HepG2 (cell line): Measurements from ENCODE around the gene SH2D2A. TPM values are rescaled to one million over a fixed set of nuclear protein-coding genes. Genes with fewer than 3 reads are reported as not detected.
A peak's percentile ranks its signal among the peaks of the same experiment; 100 is the strongest.

Source experiments
- CENPT ChIP-seq: sonication (generic); formaldehyde crosslinking; IDR thresholded peaks from 2 replicates; pipeline ENCODE4 v1.8.0; 2022; ENCODE audit warnings: low read depth, mild to moderate bottlenecking, moderate library complexity, missing genetic modification reagents
- HMGXB4 ChIP-seq, 2 experiments: sonication (generic) in 1 of 2; formaldehyde crosslinking in 1 of 2; IDR thresholded peaks; 2 replicates each; pipeline versions ENCODE4 v1.4.0 to v1.6.1; 2018 to 2020; ENCODE audit warnings: missing genetic modification reagents in 2 of 2, borderline replicate concordance in 1 of 2, low read depth in 1 of 2, mild to moderate bottlenecking in 1 of 2, missing biosample characterization in 1 of 2
- IRF1 ChIP-seq: sonication (generic); formaldehyde crosslinking; IDR thresholded peaks from 2 replicates; pipeline ENCODE4 v1.4.0; 2020; ENCODE audit warnings: low read depth, mild to moderate bottlenecking, missing genetic modification reagents
- JDP2 ChIP-seq: sonication (generic); formaldehyde crosslinking; IDR thresholded peaks from 2 replicates; pipeline ENCODE4 v1.8.1; 2022; ENCODE audit warnings: missing genetic modification reagents, borderline replicate concordance
- LRRFIP1 ChIP-seq: sonication (generic); formaldehyde crosslinking; conservative IDR thresholded peaks from 2 replicates; pipeline ENCODE4 v1.4.0; 2020; ENCODE audit warnings: missing genetic modification reagents
- NFE2L1 ChIP-seq: sonication (generic); formaldehyde crosslinking; IDR thresholded peaks from 2 replicates; pipeline ENCODE4 v1.4.0; 2020; ENCODE audit warnings: missing genetic modification reagents, mild to moderate bottlenecking, borderline replicate concordance
- SATB2 ChIP-seq: sonication (generic); formaldehyde crosslinking; IDR thresholded peaks from 2 replicates; pipeline ENCODE4 v1.5.0; 2020; ENCODE audit warnings: missing genetic modification reagents
- TFE3 ChIP-seq: IDR thresholded peaks from 2 replicates; pipeline ENCODE4 v1.6.1; 2016
- TRAFD1 ChIP-seq: sonication (generic); formaldehyde crosslinking; IDR thresholded peaks from 2 replicates; pipeline ENCODE4 v1.5.1; 2020; ENCODE audit warnings: missing genetic modification reagents, mild to moderate bottlenecking, borderline replicate concordance
- ZBTB44 ChIP-seq: sonication (generic); formaldehyde crosslinking; IDR thresholded peaks from 2 replicates; pipeline ENCODE4 v1.4.0; 2020; ENCODE audit warnings: missing genetic modification reagents
- ZNF253 ChIP-seq: sonication (generic); formaldehyde crosslinking; IDR thresholded peaks from 2 replicates; pipeline ENCODE4 v1.8.0; 2022; ENCODE audit warnings: mild to moderate bottlenecking, missing genetic modification reagents, borderline replicate concordance
- ZNF639 ChIP-seq: conservative IDR thresholded peaks from 2 replicates; pipeline ENCODE4 v1.6.1; 2018; ENCODE audit warnings: missing genetic modification reagents
- ZNF766 ChIP-seq: sonication (generic); formaldehyde crosslinking; IDR thresholded peaks from 2 replicates; pipeline ENCODE4 v1.5.0; 2020; ENCODE audit warnings: missing genetic modification reagents, borderline replicate concordance
- ZSCAN21 ChIP-seq: sonication (generic); formaldehyde crosslinking; IDR thresholded peaks from 2 replicates; pipeline ENCODE4 v1.8.0; 2022; ENCODE audit warnings: mild to moderate bottlenecking, missing genetic modification reagents, moderate library complexity, borderline replicate concordance
- polyA plus RNA-seq, 8 experiments: library from polyadenylated mRNA; depleted of rRNA in 3 of 8; stranded (reverse) in 7 of 8; unstranded in 1 of 8; fragments of >200 nt; fragmentation: Illumina TruSeq in 4 of 8; extraction: Trizol in 4 of 8; gene quantifications; 2 replicates each; pipeline versions ENCODE4 v1.2.1 to v1.2.3, GENCODE V29; 2011 to 2016; ENCODE audit warnings: low read depth in 4 of 8, missing spikeins in 1 of 8, mixed read lengths in 1 of 8; ENCODE audit not compliant: insufficient read depth in 1 of 8
- total RNA-seq, 5 experiments: library from RNA; depleted of rRNA; stranded (reverse); fragments of >200 nt; fragmentation: Illumina TruSeq; extraction: Trizol; gene quantifications; 2 replicates each; pipeline ENCODE4 v1.2.3, GENCODE V29; 2016; ENCODE audit warnings: low read depth in 1 of 5

The SH2D2A gene
- total and polyA plus RNA-seq, 2 of the 13 experiments (the other 11 are each of a cell fraction or from before 2014, with no cell fraction given) = 0.57 to 0.73 TPM

GRCh38 chr1:156813750-156814570 is 2.7 kb downstream of the SH2D2A start (continued):
- TF ChIP-seq IRF1 (CRISPR knock-in tag) (0 out of 2 replicates have a peak, but pooled peaks have one; percentile 64), NFE2L1 (CRISPR knock-in tag) (peak; percentile 80; the same call in 1 of the 2 replicates), TRAFD1 (CRISPR knock-in tag) (no peak), SATB2 (CRISPR knock-in tag) (0 out of 2 replicates have a peak, but pooled peaks have one; percentile 82), ZBTB44 (CRISPR knock-in tag) (no peak), CENPT (CRISPR knock-in tag) (no peak; the same call in 1 of the 2 replicates), JDP2 (CRISPR knock-in tag) (no peak), ZSCAN21 (CRISPR knock-in tag) (peak; percentile 87), TFE3 (CRISPR knock-in tag) (peak; percentile 80; the same call in 1 of the 2 replicates), HMGXB4 (CRISPR knock-in tag; IDR thresholded peaks at IDR 0.05; ENCODE audit: borderline replicate concordance in 1 of 2, low read depth in 1 of 2) (peak; percentile 80 to 89), ZNF253 (CRISPR knock-in tag) (peak; percentile 87; the same call in 1 of the 2 replicates), LRRFIP1 (no peak), ZNF639 (no peak), ZNF766 (CRISPR knock-in tag) (peak; percentile 71; the same call in 1 of the 2 replicates)
